HG03196 (cell line): ENCODE results near the gene DPYD.

Source experiments
- ATAC-seq: cut with Tn5 transposase; IDR thresholded peaks from one replicate; pipeline ENCODE4 v1.9.1; 2021; ENCODE audit not compliant: unreplicated experiment

DPYD gene

GRCh38 chr1:97164276-97164639 is 756.6 kb downstream of the DPYD start:
- no peak for ATAC-seq

DNA sequence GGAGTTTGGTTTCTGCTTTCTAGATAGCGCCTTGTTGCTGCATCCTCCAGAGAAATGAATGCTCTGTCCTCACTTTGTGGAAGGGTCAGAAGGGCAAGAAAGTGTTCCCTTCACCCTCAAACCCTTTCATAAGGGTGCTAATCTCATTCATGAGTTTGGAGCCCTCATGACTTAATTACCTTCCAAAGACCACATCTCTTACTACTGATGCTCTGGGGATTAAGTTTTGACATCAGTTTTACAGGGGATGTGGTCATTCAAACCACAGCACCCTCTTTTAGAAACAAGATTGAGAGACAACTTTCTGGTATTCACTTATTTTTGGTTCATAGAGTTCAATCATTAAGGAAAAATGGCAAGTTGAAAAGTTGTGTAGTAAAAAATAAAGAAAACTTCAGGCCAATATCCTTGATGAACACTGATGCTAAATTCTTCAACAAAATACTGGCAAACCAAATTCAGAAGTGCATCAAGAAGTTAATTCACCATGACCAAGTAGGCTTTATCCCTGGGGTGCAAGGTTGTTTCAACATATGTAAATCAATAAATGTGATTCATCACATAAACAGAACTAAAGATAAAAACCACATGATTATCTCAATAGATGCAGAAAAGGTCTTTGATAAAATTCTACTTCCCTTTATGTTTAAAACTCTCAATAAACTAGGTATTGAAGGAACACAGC is 757.1 kb downstream of the DPYD start:
- peak; percentile 79 for ATAC-seq

GRCh38 chr1:97160818-97161217 is 760.0 kb downstream of the DPYD start:
- ATAC-seq = no peak

GRCh38 chr1:97159342-97159741 is 761.5 kb downstream of the DPYD start:
- no peak for ATAC-seq

GRCh38 chr1:97158691-97159096 is 762.1 kb downstream of the DPYD start:
- ATAC-seq = no peak

GRCh38 chr1:97157991-97158390 is 762.8 kb downstream of the DPYD start:
- no peak for ATAC-seq

GRCh38 chr1:97151651-97152050 is 769.2 kb downstream of the DPYD start:
- ATAC-seq = no peak

- ATAC-seq = no peak
These were observed 775.4 kb downstream of the DPYD start for GRCh38 chr1:97145321-97145956.

DNA sequence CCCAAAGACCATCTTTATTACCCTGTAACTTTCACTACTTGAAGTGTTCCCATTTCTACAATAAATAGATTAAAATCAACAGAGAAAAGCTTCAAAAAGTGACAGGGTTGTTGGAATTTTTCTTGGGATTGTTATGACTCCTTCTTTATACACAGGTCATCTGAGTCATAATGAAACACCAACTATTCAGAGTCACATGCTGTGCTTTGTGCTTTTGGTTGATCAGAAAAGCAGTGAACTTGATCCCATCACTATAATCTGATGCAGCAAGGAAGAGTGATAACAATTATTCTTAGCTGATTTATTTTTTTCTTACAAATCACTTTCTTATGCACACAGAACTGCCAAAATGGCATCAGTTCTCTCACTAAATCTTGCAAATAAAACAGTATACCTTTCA is 776.3 kb downstream of the DPYD start:
- ATAC-seq = no peak

DNA sequence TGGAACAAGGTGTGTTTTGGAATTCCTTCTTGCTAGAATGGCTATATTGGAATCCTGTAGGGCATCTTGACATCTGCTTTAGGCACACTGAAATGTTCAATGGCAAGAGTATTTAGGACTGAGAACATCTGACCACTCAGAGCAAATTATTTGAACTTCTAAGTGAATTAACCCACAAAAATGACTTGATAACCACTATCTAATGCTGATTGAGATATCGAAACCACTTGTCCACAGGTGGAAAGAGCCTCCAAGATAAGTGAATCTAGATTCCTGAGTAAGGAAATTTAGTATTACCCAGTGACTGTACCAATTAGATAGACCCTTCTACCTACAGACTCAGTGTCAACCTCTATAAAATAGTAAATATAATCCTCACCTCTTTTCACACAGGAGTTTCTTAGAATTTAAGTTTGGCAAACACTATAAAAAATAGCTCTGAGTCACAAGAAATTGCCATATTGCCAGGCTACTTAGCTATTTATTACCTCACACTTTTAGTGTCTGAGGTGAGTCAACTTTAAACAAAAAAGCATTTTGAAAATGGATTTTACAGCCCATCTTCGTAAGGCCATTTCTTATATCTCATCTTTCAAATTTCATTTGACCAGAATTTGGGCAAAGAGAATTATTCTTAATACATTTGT is 777.5 kb downstream of the DPYD start:
- no peak for ATAC-seq

GRCh38 chr1:97140611-97141010 is 780.2 kb downstream of the DPYD start:
- no peak for ATAC-seq

DNA sequence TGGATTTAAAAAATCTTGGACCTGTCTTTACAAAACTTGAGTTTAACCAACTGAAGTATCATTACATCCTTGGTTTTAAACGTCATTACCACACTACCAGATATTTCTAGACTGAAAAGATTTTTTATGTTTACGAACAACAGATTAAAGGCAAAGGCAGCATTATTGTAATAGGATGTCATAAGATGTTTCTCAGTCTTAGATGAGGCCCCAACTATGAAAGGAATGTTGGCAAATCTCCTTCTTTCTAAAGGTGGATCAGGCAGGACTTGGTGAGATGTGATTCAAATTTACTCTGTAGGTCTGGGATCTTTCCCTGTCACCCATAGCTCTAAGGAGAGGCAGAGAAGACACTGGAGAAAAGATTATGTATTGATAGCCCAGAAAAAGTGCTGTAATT is 781.3 kb downstream of the DPYD start:
- ATAC-seq = no peak

DNA sequence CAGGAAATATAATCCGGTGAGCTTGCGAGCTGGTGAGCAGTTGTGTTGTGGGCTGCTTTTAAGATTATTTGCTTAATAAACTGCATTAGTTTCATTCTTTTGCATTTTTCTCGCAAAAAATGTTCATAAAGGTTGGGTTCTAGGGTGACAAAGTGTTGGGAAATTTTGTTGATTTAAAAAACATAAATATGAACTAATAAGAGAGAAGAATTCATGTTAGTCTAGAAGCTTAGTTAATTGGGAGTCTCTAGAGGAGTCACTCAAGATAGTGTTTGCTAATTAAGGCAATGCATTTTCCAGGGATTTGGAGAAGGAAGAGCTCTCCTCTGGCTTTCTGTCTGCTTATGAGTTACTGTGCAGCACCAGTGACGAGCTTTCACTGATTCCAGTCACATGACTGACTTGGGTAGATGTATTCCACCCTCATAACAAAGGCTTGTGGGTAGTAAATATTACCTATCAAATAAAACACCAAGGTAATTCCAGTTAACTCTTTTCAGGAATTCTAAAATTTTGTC is 782.3 kb downstream of the DPYD start:
- ATAC-seq = peak; percentile 34

GRCh38 chr1:97137862-97138514 is 782.8 kb downstream of the DPYD start:
- peak; percentile 99 for ATAC-seq

GRCh38 chr1:97136996-97137395 is 783.8 kb downstream of the DPYD start:
- no peak for ATAC-seq

- no peak for ATAC-seq
These were observed 784.9 kb downstream of the DPYD start for GRCh38 chr1:97135972-97136371.

GRCh38 chr1:97128426-97128825 is 792.4 kb downstream of the DPYD start:
- no peak for ATAC-seq

DNA sequence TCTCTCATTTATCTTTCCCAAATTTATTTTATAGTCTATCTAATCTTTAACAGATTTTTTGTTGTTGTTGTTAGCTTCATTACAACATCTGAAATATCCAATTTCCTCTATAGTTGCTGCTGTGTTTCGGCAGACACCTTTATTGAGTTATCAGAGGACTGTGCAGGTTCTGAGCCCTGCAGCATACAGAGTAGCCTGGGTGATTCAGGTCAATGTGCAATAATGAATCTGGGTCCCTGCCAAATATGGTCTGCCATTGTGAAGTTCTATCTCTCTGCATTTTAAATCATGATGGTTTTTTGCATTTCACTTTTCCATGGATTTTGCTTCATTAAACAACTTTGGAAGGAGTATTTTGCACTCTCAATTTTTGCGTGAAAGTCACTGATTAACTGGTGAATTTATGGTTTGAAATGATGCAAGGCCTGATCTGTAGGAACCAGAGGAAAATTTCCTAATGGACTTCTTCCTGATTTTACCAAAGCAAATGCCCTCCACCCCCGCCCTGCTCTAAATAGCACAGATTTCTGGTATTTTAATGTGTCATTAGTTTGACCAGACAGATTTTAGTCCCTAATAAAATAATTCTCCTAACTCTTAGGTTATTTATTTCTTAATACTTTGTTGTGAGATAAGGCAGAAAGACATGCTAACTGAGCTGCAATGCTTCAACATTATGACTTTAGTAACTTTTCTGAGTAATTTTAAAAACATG is 797.0 kb downstream of the DPYD start:
- ATAC-seq = no peak

- no peak for ATAC-seq
These were observed 800.0 kb downstream of the DPYD start for GRCh38 chr1:97120806-97121205.

GRCh38 chr1:97119260-97120158 is 801.3 kb downstream of the DPYD start:
- ATAC-seq = no peak
